K562 (cell line): ENCODE results near the gene VWA7.
A peak's percentile ranks its signal among the peaks of the same experiment; 100 is the strongest.

Experiments used
- CHD2 ChIP-seq: IDR thresholded peaks from 2 replicates; pipeline ENCODE4 v1.6.1; 2011; ENCODE audit warnings: low read depth, low read length
- CTCF ChIP-seq, 3 experiments: IDR thresholded peaks in 2 of 3; conservative IDR thresholded peaks in 1 of 3; 2 replicates each; pipeline ENCODE4 v1.5.1; 2011 to 2012; ENCODE audit warnings: low read length in 3 of 3, mild to moderate bottlenecking in 3 of 3, control low read depth in 2 of 3, improper control_type of control experiment in 1 of 3, inconsistent platforms in 1 of 3, low read depth in 1 of 3, mixed read lengths in 1 of 3, moderate library complexity in 1 of 3; ENCODE audit not compliant: insufficient read depth in 2 of 3
- FOXO4 ChIP-seq: fragments of 450-650 bp; formaldehyde crosslinking; IDR thresholded peaks from 2 replicates; pipeline ENCODE4 v1.4.0; 2020; ENCODE audit warnings: mild to moderate bottlenecking, moderate library complexity
- MLLT1 ChIP-seq, 2 experiments: fragments of 450-650 bp; IDR thresholded peaks; 2 replicates each; pipeline ENCODE4 v1.6.1; 2016
- PML ChIP-seq: IDR thresholded peaks from 2 replicates; pipeline ENCODE4 v1.6.1; 2012; ENCODE audit warnings: low read length, inconsistent platforms
- RAD21 ChIP-seq, 2 experiments: fragments of 250-450 bp in 1 of 2; fragments of 450-650 bp in 1 of 2; sonication (Bioruptor Pico) in 1 of 2; formaldehyde crosslinking in 1 of 2; IDR thresholded peaks in 1 of 2; conservative IDR thresholded peaks in 1 of 2; 2 replicates each; pipeline versions ENCODE4 v1.4.0 to v1.8.0; 2020 to 2022; ENCODE audit warnings: mild to moderate bottlenecking in 2 of 2, moderate library complexity in 1 of 2
- SAFB2 ChIP-seq: fragments of 200-400 bp; formaldehyde crosslinking; IDR thresholded peaks from 2 replicates; pipeline ENCODE4 v1.6.1; 2018; ENCODE audit warnings: borderline replicate concordance, low read length, low read depth, moderate library complexity; ENCODE audit not compliant: severe bottlenecking
- TCF7 ChIP-seq: sonication (generic); IDR thresholded peaks from 2 replicates; pipeline ENCODE4 v1.6.1; 2016; ENCODE audit warnings: antibody characterized with exemption, borderline replicate concordance
- VEZF1 ChIP-seq: fragments of 200-800 bp; sonication (Bioruptor generic); IDR thresholded peaks from 2 replicates; pipeline ENCODE4 v1.6.1; 2017; ENCODE audit warnings: missing genetic modification characterization, missing compliant biosample characterization
- XRCC5 ChIP-seq: fragments of 200-400 bp; formaldehyde crosslinking; IDR thresholded peaks from 2 replicates; pipeline ENCODE4 v1.6.1; 2017; ENCODE audit warnings: low read depth, mild to moderate bottlenecking, low read length

- TF ChIP-seq PML (0 out of 2 replicates have a peak, but pooled peaks have one; percentile 13), TCF7 (no peak), CTCF (IDR thresholded peaks at IDR 0.05 in 2 of 3, conservative IDR thresholded peaks at IDR 0.05 in 1 of 3; ENCODE audit: insufficient read depth in 2 of 3, low read depth in 1 of 3, low read length in 3 of 3) (no peak), VEZF1 (CRISPR knock-in tag) (no peak), XRCC5 (no peak), FOXO4 (CRISPR knock-in tag) (no peak), MLLT1 (IDR thresholded peaks at IDR 0.05) (no peak), RAD21 (CRISPR knock-in tag; conservative IDR thresholded peaks at IDR 0.05 in 1 of 2, IDR thresholded peaks at IDR 0.05 in 1 of 2) (no peak), CHD2 (no peak), SAFB2 (no peak)
These were observed 35.3 kb downstream of the VWA7 start for GRCh38 chr6:31741815-31742214.
